ENCODE data around the gene CAPN1. TPM values are rescaled to one million over a fixed set of nuclear protein-coding genes. Genes with fewer than 3 reads are reported as not detected.
"Not testable (repeated sequence)": the region's sequence is repeated elsewhere in the genome, so short reads cannot be mapped to it uniquely, and the experiment has no call there.

CAPN1 gene
- total RNA-seq, 2 experiments from 2014 or later, result 89.9 to 111 TPM

DNA sequence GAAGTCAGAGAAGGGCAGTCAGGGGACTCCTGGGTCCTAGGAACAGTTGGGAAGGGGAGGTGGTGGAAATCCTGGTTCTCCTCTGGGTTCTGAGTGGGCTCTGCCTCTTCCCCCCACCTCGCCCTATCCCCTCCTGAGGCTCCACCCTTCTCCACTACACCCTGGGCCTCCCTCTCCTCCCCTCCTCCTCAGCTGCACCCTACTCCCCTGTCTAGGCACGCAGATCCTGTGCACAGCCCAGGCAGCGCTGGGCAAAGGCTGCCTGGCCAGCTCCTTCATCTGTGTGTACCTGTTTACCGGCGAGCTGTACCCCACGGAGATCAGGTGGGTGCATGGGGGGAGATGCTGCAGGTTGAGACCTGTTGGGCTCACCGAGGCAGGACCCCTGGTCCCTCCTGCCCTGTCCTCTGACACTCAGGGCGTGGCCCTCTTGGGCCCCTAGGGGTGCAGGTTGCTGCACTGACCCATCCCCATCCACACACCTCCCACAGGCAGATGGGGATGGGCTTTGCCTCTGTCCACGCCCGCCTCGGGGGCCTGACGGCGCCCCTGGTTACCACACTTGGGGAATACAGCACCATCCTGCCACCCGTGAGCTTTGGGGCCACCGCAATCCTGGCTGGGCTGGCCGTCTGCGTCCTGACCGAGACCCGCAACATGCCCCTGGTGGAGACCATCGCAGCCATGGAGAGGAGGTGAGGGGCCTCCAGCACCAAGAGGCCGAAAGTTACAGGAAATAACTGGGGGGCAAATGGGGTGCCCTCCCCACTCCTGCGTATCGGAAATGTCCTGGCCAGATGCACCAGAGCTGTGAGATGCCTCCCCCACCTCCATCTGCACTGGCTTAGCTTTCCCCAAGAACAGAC lies 54.7 kb downstream of the CAPN1 start:
- no TSS peak for BruUV-seq (replicated peaks)
- H3K4me2 ChIP-seq (ENCODE audit: low read length), result no peak overlapping the region
- no peaks in the 10 kb centered on the region for H3K9me2 ChIP-seq (ENCODE audit: insufficient read depth, low read length)
- no peaks in the 10 kb centered on the region for H4K20me1 ChIP-seq (ENCODE audit: insufficient read depth, low read length)
- CTCF ChIA-PET (ENCODE audit: unreplicated experiment), result no interaction called here
- no peak for TF ChIP-seq CTCF (conservative IDR thresholded peaks at IDR 0.05; ENCODE audit: low read length)
- TF ChIP-seq EZH2phosphoT487 (IDR thresholded peaks at IDR 0.05; ENCODE audit: borderline replicate concordance, low read depth, low read length), result no peak
- POLR2A ChIA-PET, result no interaction called here
- intact Hi-C loops (cut with micrococcal nuclease; ENCODE audit: unreplicated experiment), result no loop called here
- H3K4me1 ChIP-seq (ENCODE audit: insufficient read depth, low read length, poor library complexity, severe bottlenecking), result no peaks in the 10 kb centered on the region
- no peak overlapping the region for H3K27ac ChIP-seq (ENCODE audit: low read depth, low read length, poor library complexity, severe bottlenecking)
- DNase-seq (ENCODE audit: low spot score), result no peak
- H2AFZ ChIP-seq (ENCODE audit: low read length), result no peak overlapping the region
- no peak overlapping the region for H3K4me3 ChIP-seq (ENCODE audit: low read depth, low read length, poor library complexity, severe bottlenecking)
- 0 out of 2 replicates have a peak, but pooled peaks cover under 1% of the 10 kb centered on the region for H3K9me3 ChIP-seq (ENCODE audit: low read length)
- H3K79me2 ChIP-seq (ENCODE audit: insufficient read depth, low read depth, low read length), result no peaks in the 10 kb centered on the region
- H3K36me3 ChIP-seq (ENCODE audit: insufficient read depth, low read length), result no peaks in the 10 kb centered on the region

DNA sequence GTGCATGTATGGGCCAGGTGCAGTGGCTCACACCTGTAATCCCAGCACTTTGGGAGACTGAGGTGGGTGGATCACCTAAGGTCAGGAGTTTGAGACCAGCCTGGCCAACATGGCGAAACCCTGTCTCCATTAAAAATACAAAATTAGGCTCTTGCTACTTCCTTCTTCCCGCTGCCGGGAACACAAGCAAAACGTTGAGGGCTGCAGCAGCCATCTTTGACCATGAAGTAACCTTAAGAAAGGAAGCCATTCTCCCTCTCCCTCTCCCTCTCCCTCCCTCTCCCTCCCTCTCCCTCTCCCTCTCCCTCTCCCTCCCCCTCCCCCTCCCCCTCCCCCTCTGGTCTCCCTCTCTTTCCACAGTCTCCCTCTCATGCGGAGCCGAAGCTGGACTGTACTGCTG lies 56.6 kb downstream of the CAPN1 start:
- DNase-seq (ENCODE audit: low spot score); H3K4me1 ChIP-seq (ENCODE audit: insufficient read depth, low read length, poor library complexity, severe bottlenecking); H4K20me1 ChIP-seq (ENCODE audit: insufficient read depth, low read length); H3K36me3 ChIP-seq (ENCODE audit: insufficient read depth, low read length); H3K4me2 ChIP-seq (ENCODE audit: low read length); CTCF ChIA-PET (ENCODE audit: unreplicated experiment); H3K79me2 ChIP-seq (ENCODE audit: insufficient read depth, low read depth, low read length); BruUV-seq (replicated peaks); intact Hi-C loops (cut with micrococcal nuclease; ENCODE audit: unreplicated experiment); H3K9me2 ChIP-seq (ENCODE audit: insufficient read depth, low read length); H2AFZ ChIP-seq (ENCODE audit: low read length); POLR2A ChIA-PET; H3K4me3 ChIP-seq (ENCODE audit: low read depth, low read length, poor library complexity, severe bottlenecking); H3K27ac ChIP-seq (ENCODE audit: low read depth, low read length, poor library complexity, severe bottlenecking): not testable (repeated sequence)
- H3K9me3 ChIP-seq (ENCODE audit: low read length), result peaks cover 19% of the 10 kb centered on the region; the same call in 1 of the 2 replicates

DNA sequence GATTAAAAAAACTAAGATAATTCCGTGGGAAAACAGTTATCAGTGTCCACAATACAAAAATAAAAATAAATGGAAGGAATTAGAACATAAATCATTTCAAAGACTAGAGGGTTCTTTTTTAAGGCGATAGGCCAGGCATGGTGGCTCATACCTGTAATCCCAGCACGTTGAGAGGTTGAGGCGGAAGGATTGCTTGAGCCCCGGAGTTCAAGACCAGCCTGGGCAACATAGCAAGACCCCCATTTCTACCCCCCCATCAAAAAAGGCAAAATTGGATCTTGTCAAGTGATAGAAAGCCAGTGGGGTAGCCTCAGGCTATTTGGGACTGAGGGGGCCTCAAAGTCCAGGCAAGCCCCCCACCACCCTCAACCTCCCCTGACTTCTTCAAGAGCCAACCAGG lies 59.4 kb downstream of the CAPN1 start:
- ChIA-PET CTCF (ENCODE audit: unreplicated experiment) (no interaction called here), POLR2A (no interaction called here)
- Histone ChIP-seq H3K4me1 (ENCODE audit: insufficient read depth, low read length, poor library complexity, severe bottlenecking) (no peaks in the 10 kb centered on the region), H3K4me2 (ENCODE audit: low read length) (no peak overlapping the region), H3K27ac (ENCODE audit: low read depth, low read length, poor library complexity, severe bottlenecking) (no peak overlapping the region), H2AFZ (ENCODE audit: low read length) (no peak overlapping the region), H3K4me3 (ENCODE audit: low read depth, low read length, poor library complexity, severe bottlenecking) (no peak overlapping the region), H4K20me1 (ENCODE audit: insufficient read depth, low read length) (no peaks in the 10 kb centered on the region), H3K9me2 (ENCODE audit: insufficient read depth, low read length) (no peaks in the 10 kb centered on the region), H3K36me3 (ENCODE audit: insufficient read depth, low read length) (no peaks in the 10 kb centered on the region), H3K79me2 (ENCODE audit: insufficient read depth, low read depth, low read length) (no peaks in the 10 kb centered on the region), H3K9me3 (ENCODE audit: low read length) (peaks cover 19% of the 10 kb centered on the region; the same call in 1 of the 2 replicates)
- intact Hi-C loops (cut with micrococcal nuclease; ENCODE audit: unreplicated experiment), result no loop called here
- TF ChIP-seq EZH2phosphoT487 (IDR thresholded peaks at IDR 0.05; ENCODE audit: borderline replicate concordance, low read depth, low read length) (no peak), CTCF (conservative IDR thresholded peaks at IDR 0.05; ENCODE audit: low read length) (no peak)
- DNase-seq (ENCODE audit: low spot score), result no peak
- no TSS peak for BruUV-seq (replicated peaks)
